Measurements from ENCODE around the gene TMEM132D.

The TMEM132D gene

GRCh38 chr12:129903956-129904829 lies at the start of gene TMEM132D:
Gene TMEM132D, minus strand, starts transcription at chr12:129904025.
- Histone ChIP-seq H3K27ac (ENCODE audit: low read length) (no peak within 1 kb of the TSS), H3K9ac (ENCODE audit: low read depth, low read length) (peak within 1 kb of the TSS; percentile 59; the same call in 1 of the 2 replicates), H3K36me3 (ENCODE audit: insufficient read depth, low read depth, low read length) (no peaks in the 10 kb centered on the region), H3K4me1 (ENCODE audit: insufficient read depth, low read length) (peaks cover 11% of the 10 kb centered on the region; the same call in 1 of the 2 replicates), H3K4me3 (ENCODE audit: low read length) (peak within 1 kb of the TSS; percentile 84), H3K27me3 (ENCODE audit: insufficient read depth, low read length) (peaks cover 89% of the 10 kb centered on the region), H3K9me3 (ENCODE audit: insufficient read depth, low read depth, low read length) (no peaks in the 10 kb centered on the region)

GRCh38 chr12:129949651-129950050 lies 45.8 kb upstream of the TMEM132D start:
- no peak overlapping the region for H3K27ac ChIP-seq (ENCODE audit: low read length)
- no peaks in the 10 kb centered on the region for H3K9me3 ChIP-seq (ENCODE audit: insufficient read depth, low read depth, low read length)

GRCh38 chr12:129941618-129942017 lies 37.8 kb upstream of the TMEM132D start:
- H3K4me3 ChIP-seq (ENCODE audit: low read length), result no peak overlapping the region
- H3K9ac ChIP-seq (ENCODE audit: low read depth, low read length), result no peak overlapping the region
- peaks cover 13% of the 10 kb centered on the region; the same call in 1 of the 2 replicates for H3K27me3 ChIP-seq (ENCODE audit: insufficient read depth, low read length)
- no peaks in the 10 kb centered on the region for H3K36me3 ChIP-seq (ENCODE audit: insufficient read depth, low read depth, low read length)
- H3K27ac ChIP-seq (ENCODE audit: low read length), result no peak overlapping the region
- peaks cover 10% of the 10 kb centered on the region; the same call in 1 of the 2 replicates for H3K4me1 ChIP-seq (ENCODE audit: insufficient read depth, low read length)
- H3K9me3 ChIP-seq (ENCODE audit: insufficient read depth, low read depth, low read length), result no peaks in the 10 kb centered on the region; the same call in 1 of the 2 replicates

More at GRCh38 chr12:129949651-129950050, 45.8 kb upstream of the TMEM132D start:
- no peaks in the 10 kb centered on the region for H3K36me3 ChIP-seq (ENCODE audit: insufficient read depth, low read depth, low read length)
- H3K27me3 ChIP-seq (ENCODE audit: insufficient read depth, low read length), result no peaks in the 10 kb centered on the region; the same call in 1 of the 2 replicates
- H3K4me3 ChIP-seq (ENCODE audit: low read length), result no peak overlapping the region
- no peak overlapping the region for H3K9ac ChIP-seq (ENCODE audit: low read depth, low read length)
- no peaks in the 10 kb centered on the region for H3K4me1 ChIP-seq (ENCODE audit: insufficient read depth, low read length)

- H3K9me3 ChIP-seq (ENCODE audit: insufficient read depth, low read depth, low read length), result peaks cover 15% of the 10 kb centered on the region
- H3K27ac ChIP-seq (ENCODE audit: low read length), result no peak overlapping the region
- H3K9ac ChIP-seq (ENCODE audit: low read depth, low read length), result no peak overlapping the region
- no peak overlapping the region for H3K4me3 ChIP-seq (ENCODE audit: low read length)
- peaks cover 28% of the 10 kb centered on the region; the same call in 1 of the 2 replicates for H3K27me3 ChIP-seq (ENCODE audit: insufficient read depth, low read length)
- peaks cover 10% of the 10 kb centered on the region; the same call in 1 of the 2 replicates for H3K4me1 ChIP-seq (ENCODE audit: insufficient read depth, low read length)
- H3K36me3 ChIP-seq (ENCODE audit: insufficient read depth, low read depth, low read length), result no peaks in the 10 kb centered on the region
These were observed 34.3 kb upstream of the TMEM132D start for GRCh38 chr12:129938089-129938488.

- Histone ChIP-seq H3K9ac (ENCODE audit: low read depth, low read length) (no peak overlapping the region), H3K27me3 (ENCODE audit: insufficient read depth, low read length) (peaks cover 28% of the 10 kb centered on the region; the same call in 1 of the 2 replicates), H3K36me3 (ENCODE audit: insufficient read depth, low read depth, low read length) (no peaks in the 10 kb centered on the region), H3K27ac (ENCODE audit: low read length) (no peak overlapping the region), H3K4me1 (ENCODE audit: insufficient read depth, low read length) (peaks cover 10% of the 10 kb centered on the region; the same call in 1 of the 2 replicates), H3K9me3 (ENCODE audit: insufficient read depth, low read depth, low read length) (peaks cover 15% of the 10 kb centered on the region), H3K4me3 (ENCODE audit: low read length) (no peak overlapping the region)
These were observed 33.6 kb upstream of the TMEM132D start for GRCh38 chr12:129937426-129937825.

GRCh38 chr12:129928643-129929042 lies 24.8 kb upstream of the TMEM132D start:
- Histone ChIP-seq H3K36me3 (ENCODE audit: insufficient read depth, low read depth, low read length) (no peaks in the 10 kb centered on the region), H3K27me3 (ENCODE audit: insufficient read depth, low read length) (no peaks in the 10 kb centered on the region), H3K27ac (ENCODE audit: low read length) (no peak overlapping the region), H3K9me3 (ENCODE audit: insufficient read depth, low read depth, low read length) (0 out of 2 replicates have a peak, but pooled peaks cover 3% of the 10 kb centered on the region), H3K9ac (ENCODE audit: low read depth, low read length) (no peak overlapping the region), H3K4me3 (ENCODE audit: low read length) (no peak overlapping the region), H3K4me1 (ENCODE audit: insufficient read depth, low read length) (no peaks in the 10 kb centered on the region)

GRCh38 chr12:129927316-129927900 lies 23.6 kb upstream of the TMEM132D start:
- no peaks in the 10 kb centered on the region for H3K4me1 ChIP-seq (ENCODE audit: insufficient read depth, low read length)

GRCh38 chr12:129911428-129912049 lies 7.7 kb upstream of the TMEM132D start:
- no peaks in the 10 kb centered on the region for H3K4me1 ChIP-seq (ENCODE audit: insufficient read depth, low read length)
- no peak overlapping the region for H3K9ac ChIP-seq (ENCODE audit: low read depth, low read length)
- H3K27ac ChIP-seq (ENCODE audit: low read length), result no peak overlapping the region
- peaks cover 29% of the 10 kb centered on the region for H3K27me3 ChIP-seq (ENCODE audit: insufficient read depth, low read length)
- H3K4me3 ChIP-seq (ENCODE audit: low read length), result no peak overlapping the region
- H3K9me3 ChIP-seq (ENCODE audit: insufficient read depth, low read depth, low read length), result no peaks in the 10 kb centered on the region
- H3K36me3 ChIP-seq (ENCODE audit: insufficient read depth, low read depth, low read length), result no peaks in the 10 kb centered on the region

More at GRCh38 chr12:129927316-129927900, 23.6 kb upstream of the TMEM132D start:
- no peak overlapping the region for H3K9ac ChIP-seq (ENCODE audit: low read depth, low read length)
- H3K4me3 ChIP-seq (ENCODE audit: low read length), result no peak overlapping the region
- no peak overlapping the region for H3K27ac ChIP-seq (ENCODE audit: low read length)
- no peaks in the 10 kb centered on the region for H3K9me3 ChIP-seq (ENCODE audit: insufficient read depth, low read depth, low read length)
- no peaks in the 10 kb centered on the region for H3K27me3 ChIP-seq (ENCODE audit: insufficient read depth, low read length)
- no peaks in the 10 kb centered on the region for H3K36me3 ChIP-seq (ENCODE audit: insufficient read depth, low read depth, low read length)

- H3K27ac ChIP-seq (ENCODE audit: low read length), result no peak overlapping the region
- no peak overlapping the region for H3K4me3 ChIP-seq (ENCODE audit: low read length)
- H3K27me3 ChIP-seq (ENCODE audit: insufficient read depth, low read length), result peaks cover 51% of the 10 kb centered on the region
- H3K4me1 ChIP-seq (ENCODE audit: insufficient read depth, low read length), result no peaks in the 10 kb centered on the region; the same call in 1 of the 2 replicates
- H3K9ac ChIP-seq (ENCODE audit: low read depth, low read length), result no peak overlapping the region
- H3K9me3 ChIP-seq (ENCODE audit: insufficient read depth, low read depth, low read length), result no peaks in the 10 kb centered on the region
- no peaks in the 10 kb centered on the region for H3K36me3 ChIP-seq (ENCODE audit: insufficient read depth, low read depth, low read length)
These were observed 5.5 kb upstream of the TMEM132D start for GRCh38 chr12:129909051-129910020.

GRCh38 chr12:129903092-129903945 lies 506 bp downstream of the TMEM132D start:
- Histone ChIP-seq H3K27ac (ENCODE audit: low read length) (no peak overlapping the region), H3K9me3 (ENCODE audit: insufficient read depth, low read depth, low read length) (no peaks in the 10 kb centered on the region), H3K36me3 (ENCODE audit: insufficient read depth, low read depth, low read length) (no peaks in the 10 kb centered on the region), H3K27me3 (ENCODE audit: insufficient read depth, low read length) (peaks cover 82% of the 10 kb centered on the region), H3K4me3 (ENCODE audit: low read length) (peak overlapping the region; percentile 84), H3K4me1 (ENCODE audit: insufficient read depth, low read length) (peaks cover 11% of the 10 kb centered on the region; the same call in 1 of the 2 replicates), H3K9ac (ENCODE audit: low read depth, low read length) (peak overlapping the region; percentile 59; the same call in 1 of the 2 replicates)
